GM23248 (cell line): ENCODE data around the gene ZFPM1. TPM values are rescaled to one million over a fixed set of nuclear protein-coding genes. Genes with fewer than 3 reads are reported as not detected.

Source experiments
- DNase-seq: peaks from one replicate; pipeline ENCODE4 v3.0.0-alpha.2; 2015
- H2AFZ ChIP-seq: fragments of 200-600 bp; sonication (generic); 2 replicates; pipeline ENCODE4 v1.6.1; 2016; ENCODE audit warnings: antibody characterized with exemption
- H3F3A ChIP-seq: fragments of 200-600 bp; sonication (generic); 2 replicates; pipeline ENCODE4 v1.6.1; 2016; ENCODE audit warnings: mild to moderate bottlenecking, antibody characterized with exemption, mixed run types; ENCODE audit not compliant: insufficient read depth
- H3K27ac ChIP-seq: fragments of 200-600 bp; sonication (generic); 2 replicates; pipeline ENCODE4 v1.5.1; 2016; ENCODE audit warnings: mild to moderate bottlenecking
- H3K27me3 ChIP-seq: fragments of 200-600 bp; sonication (generic); replicated peaks from 2 replicates; pipeline ENCODE4 v1.6.1; 2016; ENCODE audit warnings: mild to moderate bottlenecking; ENCODE audit not compliant: insufficient read depth
- H3K36me3 ChIP-seq: fragments of 200-600 bp; sonication (generic); 2 replicates; pipeline ENCODE4 v1.6.1; 2016; ENCODE audit warnings: low read depth, mild to moderate bottlenecking
- H3K4me1 ChIP-seq: fragments of 200-600 bp; sonication (generic); 2 replicates; pipeline ENCODE4 v1.6.1; 2016; ENCODE audit warnings: mild to moderate bottlenecking; ENCODE audit not compliant: insufficient read depth
- H3K4me2 ChIP-seq: fragments of 200-600 bp; sonication (generic); one replicate; pipeline ENCODE4 v1.6.1; 2016; ENCODE audit warnings: mild to moderate bottlenecking; ENCODE audit not compliant: unreplicated experiment
- H3K4me3 ChIP-seq: fragments of 200-600 bp; sonication (generic); 2 replicates; pipeline ENCODE4 v1.5.1; 2016; ENCODE audit warnings: mild to moderate bottlenecking
- H3K79me2 ChIP-seq: fragments of 200-600 bp; sonication (generic); 2 replicates; pipeline ENCODE4 v1.6.1; 2016; ENCODE audit warnings: mild to moderate bottlenecking; ENCODE audit not compliant: insufficient read depth
- H3K9ac ChIP-seq: fragments of 200-600 bp; sonication (generic); 2 replicates; pipeline ENCODE4 v1.6.1; 2016; ENCODE audit warnings: mild to moderate bottlenecking
- H3K9me2 ChIP-seq: fragments of 200-600 bp; sonication (generic); 2 replicates; pipeline ENCODE4 v1.6.1; 2016; ENCODE audit warnings: mixed run types, mild to moderate bottlenecking, moderate library complexity; ENCODE audit not compliant: insufficient read depth
- H3K9me3 ChIP-seq: fragments of 200-600 bp; sonication (generic); one replicate; pipeline ENCODE4 v1.6.1; 2017; ENCODE audit warnings: low read depth
- H4K20me1 ChIP-seq: fragments of 200-600 bp; sonication (generic); 2 replicates; pipeline ENCODE4 v1.6.0; 2016; ENCODE audit not compliant: insufficient read depth
- EZH2 ChIP-seq: fragments of 200-600 bp; sonication (generic); IDR thresholded peaks from 2 replicates; pipeline ENCODE4 v1.6.1; 2018; ENCODE audit warnings: antibody characterized with exemption, mild to moderate bottlenecking; ENCODE audit not compliant: insufficient read depth, poor library complexity, severe bottlenecking
- EZH2phosphoT487 ChIP-seq: fragments of 200-600 bp; sonication (generic); IDR thresholded peaks from 2 replicates; pipeline ENCODE4 v1.6.1; 2018; ENCODE audit warnings: antibody characterized with exemption, moderate library complexity, mild to moderate bottlenecking, low read depth; ENCODE audit not compliant: insufficient read depth
- WGBS, 2 experiments: methylation state at CpG; one replicate each; pipeline ENCODE4 v1.1.6; 2015 to 2017; ENCODE audit warnings: low lambda C conversion rate in 2 of 2, low coverage in 1 of 2; ENCODE audit errors: missing lambda C conversion rate in 2 of 2; 5-methylcytosine and 5-hydroxymethylcytosine counted together
- in situ Hi-C: fragments of 300-500 bp; cut with MboI; formaldehyde crosslinking; loops from 2 replicates; pipeline ENCODE4 v1.15.0; 2020
- polyA plus RNA-seq: library from polyadenylated mRNA; unstranded; fragments of >200 nt; fragmentation: Nextera tagmentation; extraction: Ambion mirVana; gene quantifications from 2 replicates; pipeline ENCODE4 v1.2.1, GENCODE V29; 2016
- total RNA-seq: library from RNA; depleted of rRNA; stranded (reverse); fragments of >200 nt; shearing (Covaris generic); gene quantifications from 2 replicates; pipeline ENCODE4 v1.2.3, GENCODE V29; 2014

The ZFPM1 gene
- total and polyA plus RNA-seq, 2 experiments from 2014 or later: 0.06 to 2.4 TPM

- H4K20me1 ChIP-seq: no peaks in the 10 kb centered on the region
Observed at GRCh38 chr16:88471115-88471514, 18.0 kb downstream of the ZFPM1 start.

GRCh38 chr16:88471575-88471974, 18.5 kb downstream of the ZFPM1 start:
- WGBS, 2 experiments: 88 to 97% methylated on average over 9 to 16 of the region's 16 CpGs
- no peak overlapping the region for H3K4me2 ChIP-seq
- H3K9me3 ChIP-seq: no peaks in the 10 kb centered on the region
- H3K27ac ChIP-seq: no peak overlapping the region
- H3K9ac ChIP-seq: no peak overlapping the region
- H3K4me1 ChIP-seq: no peaks in the 10 kb centered on the region
- no peaks in the 10 kb centered on the region for H3K27me3 ChIP-seq
- H3K4me3 ChIP-seq: no peak overlapping the region
- no peaks in the 10 kb centered on the region for H3K9me2 ChIP-seq
- H3K79me2 ChIP-seq: no peaks in the 10 kb centered on the region
- no peaks in the 10 kb centered on the region for H3K36me3 ChIP-seq
- in situ Hi-C loops: no loop called here
- H2AFZ ChIP-seq: no peak overlapping the region
- no peak for DNase-seq
- TF ChIP-seq EZH2phosphoT487: no peak
- TF ChIP-seq EZH2: no peak
- no peaks in the 10 kb centered on the region for H4K20me1 ChIP-seq
- no peaks in the 10 kb centered on the region for H3F3A ChIP-seq

More at GRCh38 chr16:88471115-88471514, 18.0 kb downstream of the ZFPM1 start:
- WGBS, 2 experiments: 97 to 98% methylated on average over 12 to 17 of the region's 17 CpGs
- no peaks in the 10 kb centered on the region for H3K9me2 ChIP-seq
- no peaks in the 10 kb centered on the region for H3K4me1 ChIP-seq
- H3K9me3 ChIP-seq: no peaks in the 10 kb centered on the region
- no peak overlapping the region for H2AFZ ChIP-seq
- no peak overlapping the region for H3K9ac ChIP-seq
- H3F3A ChIP-seq: no peaks in the 10 kb centered on the region
- no peak overlapping the region for H3K4me3 ChIP-seq
- no peaks in the 10 kb centered on the region for H3K36me3 ChIP-seq
- no peak overlapping the region for H3K27ac ChIP-seq
- no peak overlapping the region for H3K4me2 ChIP-seq
- TF ChIP-seq EZH2phosphoT487 (no peak), EZH2 (no peak)
- in situ Hi-C loops: no loop called here
- H3K27me3 ChIP-seq: no peaks in the 10 kb centered on the region
- no peak for DNase-seq
- no peaks in the 10 kb centered on the region for H3K79me2 ChIP-seq

DNA sequence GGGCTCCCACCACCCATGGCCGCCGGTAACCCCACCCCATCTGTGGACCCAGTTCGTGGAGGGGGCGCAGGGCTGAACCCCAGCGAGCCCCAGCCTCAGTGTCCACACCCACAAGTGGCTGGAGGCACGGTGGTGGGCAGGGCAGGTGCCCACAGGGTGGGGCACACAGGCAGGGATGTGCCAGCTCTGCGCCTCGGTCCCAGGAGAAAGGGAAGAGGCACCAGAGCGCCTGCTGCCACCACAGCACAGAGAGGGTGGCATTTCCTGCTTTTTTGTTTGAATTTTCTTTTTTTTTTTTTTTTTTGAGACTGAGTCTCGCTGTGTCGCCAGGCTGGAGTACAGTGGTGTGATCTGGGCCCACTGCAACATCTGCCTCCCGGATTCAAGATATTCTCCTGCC, 19.0 kb downstream of the ZFPM1 start:
- no peaks in the 10 kb centered on the region for H3K79me2 ChIP-seq
- TF ChIP-seq EZH2: no peak
- TF ChIP-seq EZH2phosphoT487: no peak
- H3K27me3 ChIP-seq: no peaks in the 10 kb centered on the region
- H4K20me1 ChIP-seq: no peaks in the 10 kb centered on the region
- no peak for DNase-seq
- no peaks in the 10 kb centered on the region for H3K9me2 ChIP-seq
- 76 to 87% methylated on average over 7 to 12 of the region's 12 CpGs for WGBS, 2 experiments
- no peak overlapping the region for H3K4me2 ChIP-seq
- no peak overlapping the region for H3K4me3 ChIP-seq
- no peaks in the 10 kb centered on the region for H3K4me1 ChIP-seq
- in situ Hi-C loops: no loop called here
- H3K9ac ChIP-seq: no peak overlapping the region
- H3K27ac ChIP-seq: no peak overlapping the region
- H2AFZ ChIP-seq: no peak overlapping the region
- H3K36me3 ChIP-seq: no peaks in the 10 kb centered on the region
- H3K9me3 ChIP-seq: no peaks in the 10 kb centered on the region
- no peaks in the 10 kb centered on the region for H3F3A ChIP-seq

DNA sequence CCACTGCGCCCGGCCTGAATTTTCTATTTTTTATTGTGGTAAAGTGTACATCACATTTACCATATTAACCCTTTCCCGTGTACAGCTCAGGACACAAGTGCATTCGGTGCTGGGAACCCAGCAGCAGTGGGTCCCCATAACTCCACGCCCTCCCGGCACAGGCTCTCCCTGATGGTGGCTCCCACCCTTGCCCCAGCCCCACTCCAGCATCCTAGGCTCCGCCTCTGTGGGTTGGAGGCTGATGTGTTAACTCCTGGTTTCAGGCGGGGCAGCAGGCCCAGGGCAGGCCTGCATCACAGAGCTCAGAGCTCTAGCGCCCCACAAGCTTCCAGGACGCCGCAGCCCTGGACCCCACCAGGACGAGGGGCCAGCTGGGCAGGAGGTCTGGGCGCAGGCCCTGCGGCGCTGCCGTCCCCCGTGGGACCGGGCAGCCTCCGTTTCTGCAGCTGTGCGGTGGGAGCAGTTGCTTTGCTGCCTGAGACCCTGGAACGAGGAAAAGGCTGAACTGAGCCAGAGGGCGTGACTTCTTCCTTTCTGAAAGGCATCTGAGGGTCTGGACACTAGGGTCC, 19.6 kb downstream of the ZFPM1 start:
- H4K20me1 ChIP-seq: no peaks in the 10 kb centered on the region
- H3K9me3 ChIP-seq: no peaks in the 10 kb centered on the region
- H3K9me2 ChIP-seq: no peaks in the 10 kb centered on the region
- H3K4me1 ChIP-seq: no peaks in the 10 kb centered on the region
- 86 to 90% methylated on average over 22 of the region's 22 CpGs for WGBS, 2 experiments
- no peaks in the 10 kb centered on the region for H3K36me3 ChIP-seq
- H2AFZ ChIP-seq: no peak overlapping the region
- DNase-seq: no peak
- H3K79me2 ChIP-seq: no peaks in the 10 kb centered on the region
- no peak overlapping the region for H3K4me3 ChIP-seq
- TF ChIP-seq EZH2 (no peak), EZH2phosphoT487 (no peak)
- no peaks in the 10 kb centered on the region for H3F3A ChIP-seq
- H3K27me3 ChIP-seq: no peaks in the 10 kb centered on the region
- H3K9ac ChIP-seq: no peak overlapping the region
- H3K27ac ChIP-seq: no peak overlapping the region
- H3K4me2 ChIP-seq: no peak overlapping the region
- in situ Hi-C loops: no loop called here
